GM12864 (cell line): ENCODE measurements around the gene C1orf74.

Experiments used
- DNase-seq: peaks from one replicate; pipeline ENCODE4 v3.0.0-alpha.2; 2011; ENCODE audit warnings: low read depth
- H3K4me3 ChIP-seq: 2 replicates; pipeline ENCODE4 v1.5.1; 2011; ENCODE audit warnings: mild to moderate bottlenecking, low read depth, low read length, control low read depth
- TF ChIP-seq, protein P1 (sequence below): IDR thresholded peaks from 2 replicates; pipeline ENCODE4 v1.5.1; 2011; ENCODE audit warnings: low read depth, mild to moderate bottlenecking, moderate library complexity, low read length, control low read depth, inconsistent platforms; ENCODE audit errors: missing control alignments

C1orf74 gene

DNA sequence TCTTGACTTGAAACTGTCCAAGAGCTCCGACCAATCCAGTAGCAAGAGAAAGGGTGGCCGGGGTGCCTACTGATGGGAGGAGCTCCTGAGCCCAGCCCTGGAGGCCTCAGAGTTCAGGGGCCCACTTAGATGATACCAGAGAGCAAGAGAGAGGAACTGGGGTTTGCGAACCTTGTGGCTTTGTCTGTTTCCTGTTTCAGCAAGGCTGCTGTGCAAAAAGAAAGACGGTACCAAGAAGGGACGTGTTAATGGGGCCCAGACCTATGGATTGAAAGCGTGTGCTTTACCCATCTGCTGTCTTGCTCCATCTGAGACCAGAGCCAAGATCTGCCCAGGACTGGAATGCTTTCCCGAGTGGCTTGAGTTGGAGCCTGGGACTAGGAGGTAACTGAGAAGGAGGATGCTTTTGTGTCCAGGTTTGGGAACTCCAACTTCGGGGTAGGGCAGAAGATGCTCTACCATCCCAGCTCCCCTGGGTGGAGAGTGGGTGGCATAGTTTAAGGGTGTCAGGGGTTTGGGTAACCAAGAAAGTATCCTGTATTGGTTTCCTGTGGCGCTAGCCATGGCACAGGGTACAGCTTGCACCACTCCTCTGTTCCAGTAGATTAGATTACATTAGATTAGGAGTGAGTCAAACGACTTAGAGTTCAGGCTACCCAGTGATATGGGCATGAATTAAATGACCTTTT is 28.3 kb downstream of the C1orf74 start, which contains the start of gene TRAF3IP3:
Gene TRAF3IP3 (plus strand): TSS at position 128 of the 689 bp plus-strand sequence. CDS start 3,987 bp downstream, outside the sequence.
- H3K4me3 ChIP-seq: peak within 1 kb of the TSS; percentile 61
- DNase-seq: peak; percentile 93
- TF ChIP-seq, protein P1, sequence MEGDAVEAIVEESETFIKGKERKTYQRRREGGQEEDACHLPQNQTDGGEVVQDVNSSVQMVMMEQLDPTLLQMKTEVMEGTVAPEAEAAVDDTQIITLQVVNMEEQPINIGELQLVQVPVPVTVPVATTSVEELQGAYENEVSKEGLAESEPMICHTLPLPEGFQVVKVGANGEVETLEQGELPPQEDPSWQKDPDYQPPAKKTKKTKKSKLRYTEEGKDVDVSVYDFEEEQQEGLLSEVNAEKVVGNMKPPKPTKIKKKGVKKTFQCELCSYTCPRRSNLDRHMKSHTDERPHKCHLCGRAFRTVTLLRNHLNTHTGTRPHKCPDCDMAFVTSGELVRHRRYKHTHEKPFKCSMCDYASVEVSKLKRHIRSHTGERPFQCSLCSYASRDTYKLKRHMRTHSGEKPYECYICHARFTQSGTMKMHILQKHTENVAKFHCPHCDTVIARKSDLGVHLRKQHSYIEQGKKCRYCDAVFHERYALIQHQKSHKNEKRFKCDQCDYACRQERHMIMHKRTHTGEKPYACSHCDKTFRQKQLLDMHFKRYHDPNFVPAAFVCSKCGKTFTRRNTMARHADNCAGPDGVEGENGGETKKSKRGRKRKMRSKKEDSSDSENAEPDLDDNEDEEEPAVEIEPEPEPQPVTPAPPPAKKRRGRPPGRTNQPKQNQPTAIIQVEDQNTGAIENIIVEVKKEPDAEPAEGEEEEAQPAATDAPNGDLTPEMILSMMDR: no peak

DNA sequence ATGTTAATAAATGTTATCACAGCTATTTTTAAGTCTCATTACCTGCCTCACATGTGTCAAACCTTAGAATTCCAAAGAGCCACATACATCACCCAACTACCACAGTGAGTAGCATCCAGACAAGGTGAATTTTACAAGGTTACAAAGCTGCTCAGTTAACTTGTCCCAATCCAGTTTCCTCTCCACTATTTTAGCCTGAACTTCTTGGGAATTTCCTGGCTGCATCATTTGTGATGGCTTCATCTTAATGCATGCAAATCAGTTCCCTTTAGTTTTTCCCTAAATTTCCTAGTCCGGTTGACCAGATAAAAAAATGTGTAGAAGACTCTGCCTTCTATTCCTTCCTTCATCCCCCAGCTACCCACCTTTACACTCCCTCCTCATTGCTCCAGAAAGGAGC is 29.1 kb downstream of the C1orf74 start:
- H3K4me3 ChIP-seq: peak overlapping the region; percentile 61; the same call in 1 of the 2 replicates
- TF ChIP-seq, protein P1: no peak

DNA sequence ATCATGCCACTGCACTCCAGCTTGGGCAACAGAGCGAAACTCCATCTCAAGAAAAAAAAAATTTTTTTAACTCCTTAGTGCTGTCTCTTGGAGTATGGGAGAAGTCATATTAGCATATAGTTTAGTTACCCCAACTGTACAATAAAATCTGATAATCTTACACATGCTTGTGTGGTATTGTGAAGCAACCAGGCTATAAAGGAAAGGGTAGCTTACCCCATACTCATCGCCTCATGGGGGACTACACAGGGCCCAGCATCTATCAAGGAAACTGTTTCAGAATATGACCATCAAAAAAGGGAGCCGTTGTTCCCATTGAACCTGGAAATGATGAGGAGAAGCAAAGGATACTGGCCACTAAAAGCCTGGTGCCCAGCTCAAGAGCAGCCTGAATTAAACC is 31.5 kb downstream of the C1orf74 start:
- TF ChIP-seq, protein P1: no peak
- no peak overlapping the region for H3K4me3 ChIP-seq
- DNase-seq: no peak

More for the DNA sequence above, 29.1 kb downstream of the C1orf74 start:
- DNase-seq: no peak

DNA sequence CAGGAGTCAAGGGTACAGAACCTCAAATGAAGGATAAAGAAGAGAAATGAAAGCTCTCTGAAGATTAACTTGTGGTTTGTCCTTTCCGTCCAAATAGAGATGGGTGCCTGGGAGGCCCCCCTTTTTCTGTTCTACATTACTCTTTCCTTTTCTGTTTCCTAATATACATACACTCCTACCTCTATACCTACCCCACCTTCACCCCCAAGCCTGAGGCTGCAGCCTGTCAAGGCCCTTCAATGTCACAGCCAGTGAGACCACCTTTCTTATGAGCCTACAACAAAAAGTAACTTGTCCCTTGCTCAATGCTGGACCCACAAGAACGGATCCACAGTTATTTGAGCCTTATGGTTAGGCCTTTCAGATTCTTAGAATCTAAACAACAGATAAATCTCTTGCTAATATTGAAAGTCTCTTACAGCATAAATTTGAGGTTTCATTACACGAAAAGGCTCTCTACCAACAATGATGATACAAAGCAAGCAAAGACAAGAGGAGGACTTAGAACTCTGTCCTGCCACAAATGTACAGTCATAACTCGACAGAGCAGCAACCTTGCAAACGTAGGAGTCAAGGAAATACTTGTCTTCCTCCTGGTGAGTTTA is 32.6 kb downstream of the C1orf74 start:
- TF ChIP-seq, protein P1: no peak
- no peak overlapping the region; the same call in 1 of the 2 replicates for H3K4me3 ChIP-seq
- DNase-seq: peak; percentile 76

DNA sequence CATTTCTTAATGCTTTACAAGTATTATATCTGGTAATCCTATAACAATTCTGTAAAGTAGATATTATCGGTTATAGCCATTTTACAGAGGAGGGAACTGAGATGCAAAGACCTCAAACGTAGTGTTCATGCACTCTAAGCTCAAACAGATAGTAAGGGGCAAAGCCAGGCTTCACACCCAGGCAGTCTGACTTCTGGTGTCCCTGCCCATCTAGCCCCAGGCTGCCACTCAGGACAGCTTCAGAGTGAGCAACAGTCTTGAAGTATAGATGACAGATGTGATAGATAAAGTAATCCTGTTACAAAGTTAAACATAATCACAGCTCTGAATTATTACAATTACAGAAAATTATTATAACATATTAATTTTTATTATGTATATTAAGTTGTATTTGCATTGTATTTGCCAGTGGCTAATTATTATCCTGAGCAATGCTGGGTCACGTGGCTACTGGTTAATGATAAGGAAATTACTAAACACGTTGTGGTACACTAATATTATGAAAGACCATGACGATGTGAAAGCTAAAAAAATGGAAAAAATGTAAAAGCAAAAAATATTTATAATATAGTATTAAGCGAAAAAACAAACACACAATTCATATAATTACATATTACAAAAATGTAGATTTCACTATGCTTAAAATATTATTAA is 34.6 kb downstream of the C1orf74 start:
- no peak overlapping the region for H3K4me3 ChIP-seq
- no peak for DNase-seq
- TF ChIP-seq, protein P1: no peak

DNA sequence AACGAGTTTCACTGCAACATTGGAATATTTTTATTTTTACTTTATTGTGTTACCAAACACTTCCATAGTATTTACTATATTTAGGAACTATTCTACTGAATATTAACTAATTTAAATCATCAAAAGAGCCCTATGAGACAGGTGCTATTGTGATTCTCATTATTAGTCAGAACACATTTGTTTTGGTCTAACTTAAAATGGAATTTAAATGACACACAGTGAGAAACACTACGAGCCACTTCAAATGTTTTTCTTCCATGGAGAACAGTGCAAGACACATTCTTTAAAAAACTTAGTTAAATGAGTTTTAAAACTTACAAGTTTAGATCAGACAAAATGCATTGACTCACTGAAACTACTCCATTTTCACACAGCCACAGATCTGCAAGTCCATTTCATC is 35.2 kb downstream of the C1orf74 start:
- no peak overlapping the region for H3K4me3 ChIP-seq
- TF ChIP-seq, protein P1: no peak

More for the DNA sequence above, 35.2 kb downstream of the C1orf74 start:
- no peak for DNase-seq
